Vagina (tissue), 2 donors: Measurements from ENCODE around the gene ENTPD8. TPM values are rescaled to one million over a fixed set of nuclear protein-coding genes. Genes with fewer than 3 reads are reported as not detected.

Source experiments
- DNase-seq, 2 donors: peaks; one replicate each; pipeline ENCODE4 v3.0.0-alpha.2; 2017; ENCODE audit errors: extremely low spot score in 2 of 2
- H3K27ac ChIP-seq: fragments of 200-600 bp; sonication (generic); one replicate; pipeline ENCODE4 v1.5.1; 2019
- H3K27me3 ChIP-seq: fragments of 200-600 bp; sonication (generic); one replicate; pipeline ENCODE4 v1.5.1; 2019
- H3K36me3 ChIP-seq, 2 donors: fragments of 200-600 bp; sonication (generic); one replicate each; pipeline ENCODE4 v1.5.1; 2017 to 2019
- H3K4me1 ChIP-seq: fragments of 200-600 bp; sonication (generic); one replicate; pipeline ENCODE4 v1.5.1; 2019
- H3K4me3 ChIP-seq, 2 donors: fragments of 200-600 bp; sonication (generic); 1 replicate in 1 of 2; 2 replicates in 1 of 2; pipeline ENCODE4 v1.5.1; 2016 to 2019
- H3K9me3 ChIP-seq: fragments of 200-600 bp; sonication (generic); one replicate; pipeline ENCODE4 v1.5.1; 2019
- POLR2A ChIP-seq, 2 donors: fragments of 450-650 bp; IDR thresholded peaks; one replicate each; pipeline ENCODE4 v1.6.1; 2017; ENCODE audit warnings: antibody characterized with exemption in 2 of 2, mild to moderate bottlenecking in 2 of 2, moderate library complexity in 2 of 2
- POLR2AphosphoS5 ChIP-seq, 2 donors: sonication (generic); formaldehyde crosslinking; IDR thresholded peaks; one replicate each; pipeline ENCODE4 v1.9.0; 2017; ENCODE audit warnings: antibody characterized with exemption in 2 of 2, mild to moderate bottlenecking in 2 of 2, low read depth in 1 of 2; ENCODE audit not compliant: insufficient read depth in 1 of 2
- intact Hi-C: fragments of 100-400 bp; cut with DNase I; formaldehyde crosslinking; loops from one replicate; pipeline ENCODE4 v1.15.1; 2023
- total RNA-seq: library from RNA; depleted of rRNA; stranded (reverse); fragments of >200 nt; gene quantifications from one replicate; pipeline ENCODE4 v1.2.3, GENCODE V29; 2016
- TF ChIP-seq, protein P1 (sequence below), 3 experiments: fragments of 450-650 bp in 2 of 3; fragments of 200-600 bp in 1 of 3; sonication (generic) in 1 of 3; IDR thresholded peaks; one replicate each; pipeline ENCODE4 v1.5.1; 2017 to 2019; ENCODE audit warnings: antibody characterized with exemption in 3 of 3, mild to moderate bottlenecking in 2 of 3, moderate library complexity in 2 of 3

The ENTPD8 gene
- total RNA-seq, 1 donor from 2014 or later = not detected

DNA sequence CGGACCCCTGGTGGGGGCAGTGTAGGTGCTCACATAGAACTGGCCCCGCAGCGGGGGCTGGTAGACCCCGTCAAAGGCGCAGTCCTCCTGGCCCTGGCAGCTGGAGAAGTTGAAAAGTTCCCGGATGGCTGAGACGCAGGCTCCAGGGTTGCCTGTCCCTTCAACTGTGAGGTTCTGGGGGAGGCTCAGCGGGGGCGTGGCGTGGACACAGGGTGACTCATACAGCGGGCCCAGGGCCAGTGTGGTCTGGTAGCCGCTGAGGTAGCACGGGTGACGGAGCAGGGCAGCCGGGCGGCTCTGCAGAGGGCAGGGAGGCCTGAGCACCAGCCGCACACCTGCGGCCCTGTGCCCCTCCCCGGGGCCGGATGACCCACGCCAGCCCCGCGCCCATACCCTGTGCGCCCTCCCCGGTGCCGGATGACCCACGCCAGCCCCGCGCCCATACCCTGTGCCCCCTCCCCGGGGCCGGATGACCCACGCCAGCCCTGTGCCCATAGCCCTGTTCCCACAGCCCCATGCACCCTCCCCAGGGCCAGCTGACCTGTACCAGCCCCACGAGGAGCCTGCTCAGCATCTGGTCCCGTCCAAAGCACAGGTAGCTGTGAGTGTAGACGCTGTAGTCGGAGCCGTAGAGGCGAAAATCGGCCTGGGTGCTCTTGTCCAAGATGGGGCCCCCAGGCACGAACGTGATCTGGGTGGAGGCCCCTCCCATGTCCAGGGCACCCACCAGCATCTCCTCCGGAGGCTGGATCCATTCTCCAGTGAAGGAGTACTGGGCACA lies 5.0 kb downstream of the ENTPD8 start:
- Histone ChIP-seq H3K27ac (no peak overlapping the region), H3K4me3 (no peak overlapping the region)

GRCh38 chr9:137435381-137435891 lies 5.7 kb downstream of the ENTPD8 start:
- H3K4me3 ChIP-seq = no peak overlapping the region
- TF ChIP-seq, protein P1, sequence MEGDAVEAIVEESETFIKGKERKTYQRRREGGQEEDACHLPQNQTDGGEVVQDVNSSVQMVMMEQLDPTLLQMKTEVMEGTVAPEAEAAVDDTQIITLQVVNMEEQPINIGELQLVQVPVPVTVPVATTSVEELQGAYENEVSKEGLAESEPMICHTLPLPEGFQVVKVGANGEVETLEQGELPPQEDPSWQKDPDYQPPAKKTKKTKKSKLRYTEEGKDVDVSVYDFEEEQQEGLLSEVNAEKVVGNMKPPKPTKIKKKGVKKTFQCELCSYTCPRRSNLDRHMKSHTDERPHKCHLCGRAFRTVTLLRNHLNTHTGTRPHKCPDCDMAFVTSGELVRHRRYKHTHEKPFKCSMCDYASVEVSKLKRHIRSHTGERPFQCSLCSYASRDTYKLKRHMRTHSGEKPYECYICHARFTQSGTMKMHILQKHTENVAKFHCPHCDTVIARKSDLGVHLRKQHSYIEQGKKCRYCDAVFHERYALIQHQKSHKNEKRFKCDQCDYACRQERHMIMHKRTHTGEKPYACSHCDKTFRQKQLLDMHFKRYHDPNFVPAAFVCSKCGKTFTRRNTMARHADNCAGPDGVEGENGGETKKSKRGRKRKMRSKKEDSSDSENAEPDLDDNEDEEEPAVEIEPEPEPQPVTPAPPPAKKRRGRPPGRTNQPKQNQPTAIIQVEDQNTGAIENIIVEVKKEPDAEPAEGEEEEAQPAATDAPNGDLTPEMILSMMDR (IDR thresholded peaks at IDR 0.05) = no peak
- TF ChIP-seq POLR2AphosphoS5 (IDR thresholded peaks at IDR 0.05; ENCODE audit: insufficient read depth in 1 of 2, low read depth in 1 of 2) = no peak
- TF ChIP-seq POLR2A (IDR thresholded peaks at IDR 0.05) = no peak
- H3K36me3 ChIP-seq = no peaks in the 10 kb centered on the region
- DNase-seq = no peak
- no peaks in the 10 kb centered on the region for H3K9me3 ChIP-seq
- peaks cover 12% of the 10 kb centered on the region for H3K4me1 ChIP-seq
- no peak overlapping the region for H3K27ac ChIP-seq
- intact Hi-C loops = no loop called here
- H3K27me3 ChIP-seq = no peaks in the 10 kb centered on the region

More for the DNA sequence above, 5.0 kb downstream of the ENTPD8 start:
- TF ChIP-seq POLR2A (IDR thresholded peaks at IDR 0.05) (no peak), POLR2AphosphoS5 (IDR thresholded peaks at IDR 0.05; ENCODE audit: insufficient read depth in 1 of 2, low read depth in 1 of 2) (no peak)
- Histone ChIP-seq H3K9me3 (no peaks in the 10 kb centered on the region), H3K36me3 (no peaks in the 10 kb centered on the region), H3K27me3 (no peaks in the 10 kb centered on the region), H3K4me1 (peaks cover 13% of the 10 kb centered on the region)
- no peak for DNase-seq
- intact Hi-C loops = no loop called here

- intact Hi-C loops = no loop called here
- TF ChIP-seq POLR2AphosphoS5 (IDR thresholded peaks at IDR 0.05; ENCODE audit: insufficient read depth in 1 of 2, low read depth in 1 of 2) (no peak), POLR2A (IDR thresholded peaks at IDR 0.05) (no peak)
- TF ChIP-seq, protein P1 (IDR thresholded peaks at IDR 0.05) = no peak
- Histone ChIP-seq H3K27ac (no peak overlapping the region), H3K4me1 (peaks cover 12% of the 10 kb centered on the region), H3K4me3 (no peak overlapping the region), H3K27me3 (no peaks in the 10 kb centered on the region), H3K9me3 (no peaks in the 10 kb centered on the region), H3K36me3 (no peaks in the 10 kb centered on the region)
- DNase-seq = no peak
Observed at GRCh38 chr9:137434498-137435380, 6.4 kb downstream of the ENTPD8 start.

GRCh38 chr9:137433916-137434431 lies 7.2 kb downstream of the ENTPD8 start:
- DNase-seq = no peak
- no peak for TF ChIP-seq POLR2AphosphoS5 (IDR thresholded peaks at IDR 0.05; ENCODE audit: insufficient read depth in 1 of 2, low read depth in 1 of 2)
- TF ChIP-seq, protein P1 (IDR thresholded peaks at IDR 0.05) = no peak
- TF ChIP-seq POLR2A (IDR thresholded peaks at IDR 0.05) = no peak
- H3K4me1 ChIP-seq = peaks cover 12% of the 10 kb centered on the region
- H3K9me3 ChIP-seq = no peaks in the 10 kb centered on the region
- no peaks in the 10 kb centered on the region for H3K36me3 ChIP-seq
- H3K27ac ChIP-seq = no peak overlapping the region
- no peak overlapping the region for H3K4me3 ChIP-seq
- H3K27me3 ChIP-seq = no peaks in the 10 kb centered on the region
- intact Hi-C loops = no loop called here

- intact Hi-C loops = no loop called here
- Histone ChIP-seq H3K9me3 (no peaks in the 10 kb centered on the region), H3K27ac (no peak overlapping the region), H3K36me3 (no peaks in the 10 kb centered on the region), H3K27me3 (no peaks in the 10 kb centered on the region), H3K4me3 (no peak overlapping the region), H3K4me1 (peaks cover 12% of the 10 kb centered on the region)
- no peak for DNase-seq
- TF ChIP-seq, protein P1 (IDR thresholded peaks at IDR 0.05) = no peak
Observed at GRCh38 chr9:137433349-137433915, 7.7 kb downstream of the ENTPD8 start.
